ENCODE measurements around the gene PCARE.
"Not testable (repeated sequence)": the region's sequence is repeated elsewhere in the genome, so short reads cannot be mapped to it uniquely, and the experiment has no call there.

Gene PCARE
- long read RNA-seq, donor 1: 0 reads
- long read RNA-seq, donor 2: 0 reads
- long read RNA-seq, donor 3: 0 reads
- long read RNA-seq, donor 4: 0 reads
- long read RNA-seq, donor 5: 0 reads
- long read RNA-seq, donor 6: 0 reads
- long read RNA-seq, donor 7: 0 reads
- long read RNA-seq, donor 8: 0 reads

DNA sequence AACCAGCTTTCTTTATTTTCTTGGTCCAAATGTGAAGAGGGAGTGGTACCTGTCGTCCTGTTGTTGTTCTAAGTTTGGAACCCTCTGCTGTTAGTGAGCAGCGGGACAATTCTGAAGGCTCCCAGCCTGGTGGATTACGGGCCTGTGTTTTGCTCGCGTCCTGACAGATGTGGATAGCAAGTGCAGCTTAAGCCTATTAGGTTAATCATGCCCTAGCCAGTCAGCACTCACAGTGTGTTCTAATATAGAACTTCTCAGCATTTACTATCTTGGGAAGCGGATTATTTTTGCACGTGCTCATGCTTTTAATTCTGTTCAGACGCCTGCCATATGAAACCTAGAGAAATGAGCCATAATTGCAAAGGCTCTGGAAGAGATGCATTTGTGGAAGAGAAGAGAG is at the start of gene PCARE:
Gene PCARE (minus strand): TSS at position 113 of the 400 bp plus-strand sequence. CDS start 262 bp downstream, outside the sequence.
- DNase-seq: no peak

DNA sequence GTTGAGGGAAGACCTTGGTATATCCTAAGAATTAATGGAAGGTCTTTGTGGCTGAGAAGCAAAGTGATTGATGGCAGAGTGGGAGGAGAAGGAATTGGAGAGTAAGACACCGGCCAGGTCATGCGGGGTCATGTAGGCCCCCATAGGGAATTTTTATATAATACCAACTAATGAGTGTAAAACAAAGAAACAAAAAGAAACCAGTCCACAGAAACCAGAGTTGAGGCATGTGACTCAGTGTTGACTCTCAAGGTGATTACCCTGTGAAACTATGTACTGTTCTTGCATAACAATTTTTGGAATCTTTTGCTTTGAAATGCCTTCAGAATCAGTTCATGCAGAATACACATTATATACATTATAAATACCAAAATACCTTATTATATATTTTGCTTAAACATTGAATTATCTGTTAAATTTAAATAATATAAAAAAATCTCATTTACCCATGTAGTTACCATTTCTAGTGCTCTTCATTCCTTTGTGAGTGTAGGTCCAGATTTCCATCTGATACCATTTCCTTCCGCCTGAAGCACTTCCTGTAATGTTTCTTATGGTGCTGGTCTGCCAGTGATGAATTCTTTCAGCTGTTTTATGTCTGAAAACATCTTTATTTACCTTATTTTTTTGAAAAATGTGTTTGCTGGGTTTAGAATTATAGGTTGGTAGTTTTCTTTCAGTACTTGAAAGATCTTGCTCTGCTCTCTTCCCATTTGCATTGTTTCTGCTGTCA is 49.5 kb upstream of the PCARE start:
- DNase-seq: no peak

DNA sequence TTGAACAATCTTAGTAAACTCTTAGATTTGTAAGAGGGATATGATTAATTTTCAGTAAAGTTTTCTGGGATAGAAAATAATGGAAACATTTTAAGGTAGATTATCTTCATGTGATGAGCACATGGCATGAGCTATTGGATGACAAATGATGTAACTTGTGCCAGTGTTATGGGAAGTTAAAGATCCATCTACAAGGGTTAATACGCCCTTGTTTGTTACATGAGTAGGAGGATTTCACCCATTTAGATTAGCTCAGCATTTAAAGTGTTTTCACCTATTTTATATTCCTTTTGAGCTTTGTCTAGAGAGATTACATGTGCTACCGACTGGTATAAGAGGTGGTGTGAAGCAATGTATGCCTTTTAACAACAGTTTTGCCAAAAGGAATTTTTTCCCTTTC is 46.5 kb upstream of the PCARE start:
- no peak for DNase-seq

DNA sequence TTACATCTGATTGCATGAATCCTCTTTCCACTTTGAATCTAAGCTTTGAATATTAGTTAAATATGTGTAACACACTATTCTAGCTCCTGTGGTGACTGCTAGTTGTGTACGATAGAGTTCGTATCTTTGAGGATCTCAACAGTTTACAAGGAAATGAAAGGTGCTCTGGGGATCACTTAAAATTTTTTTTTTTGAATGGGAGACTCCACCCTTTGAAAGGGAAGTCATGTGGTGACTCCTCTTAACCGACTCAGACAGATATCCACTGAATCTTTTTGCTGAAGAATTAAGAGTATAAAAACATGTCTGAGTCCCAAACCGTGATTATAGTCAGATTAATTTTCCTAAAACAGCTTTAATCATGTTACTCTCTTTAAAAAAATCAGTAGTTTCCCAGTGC is 44.9 kb upstream of the PCARE start:
- no peak for DNase-seq

DNA sequence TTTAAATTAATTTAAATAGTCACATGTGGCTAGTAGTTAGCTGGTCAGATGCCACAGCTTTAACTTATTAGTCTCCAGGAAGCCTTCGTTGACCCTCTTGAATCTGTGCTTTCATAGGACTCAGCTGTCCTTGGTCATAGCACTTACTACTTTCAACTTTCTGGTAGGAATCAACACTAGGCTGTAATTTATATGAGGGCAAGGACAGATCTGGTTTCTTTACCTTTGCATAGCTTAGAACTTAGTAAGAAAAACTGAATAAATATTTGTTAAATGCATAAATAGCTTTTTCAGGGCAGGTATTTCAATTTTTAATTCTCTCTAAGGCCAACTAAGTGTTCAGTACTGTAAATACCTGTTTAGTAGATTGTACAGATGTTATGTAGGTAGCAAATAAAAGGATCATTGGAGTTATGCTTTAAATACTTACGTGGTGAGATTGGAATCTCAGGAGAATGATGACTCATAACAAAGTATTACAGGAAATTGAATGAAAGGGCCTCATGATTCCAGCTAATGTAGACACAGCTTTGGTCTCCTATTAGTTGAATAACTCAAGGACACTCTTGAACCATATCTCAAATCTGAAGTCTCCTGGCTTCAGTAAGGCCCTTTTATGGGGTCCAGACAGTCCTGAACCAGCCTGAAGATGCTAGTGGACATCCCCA is 43.4 kb upstream of the PCARE start:
- no peak for DNase-seq

DNA sequence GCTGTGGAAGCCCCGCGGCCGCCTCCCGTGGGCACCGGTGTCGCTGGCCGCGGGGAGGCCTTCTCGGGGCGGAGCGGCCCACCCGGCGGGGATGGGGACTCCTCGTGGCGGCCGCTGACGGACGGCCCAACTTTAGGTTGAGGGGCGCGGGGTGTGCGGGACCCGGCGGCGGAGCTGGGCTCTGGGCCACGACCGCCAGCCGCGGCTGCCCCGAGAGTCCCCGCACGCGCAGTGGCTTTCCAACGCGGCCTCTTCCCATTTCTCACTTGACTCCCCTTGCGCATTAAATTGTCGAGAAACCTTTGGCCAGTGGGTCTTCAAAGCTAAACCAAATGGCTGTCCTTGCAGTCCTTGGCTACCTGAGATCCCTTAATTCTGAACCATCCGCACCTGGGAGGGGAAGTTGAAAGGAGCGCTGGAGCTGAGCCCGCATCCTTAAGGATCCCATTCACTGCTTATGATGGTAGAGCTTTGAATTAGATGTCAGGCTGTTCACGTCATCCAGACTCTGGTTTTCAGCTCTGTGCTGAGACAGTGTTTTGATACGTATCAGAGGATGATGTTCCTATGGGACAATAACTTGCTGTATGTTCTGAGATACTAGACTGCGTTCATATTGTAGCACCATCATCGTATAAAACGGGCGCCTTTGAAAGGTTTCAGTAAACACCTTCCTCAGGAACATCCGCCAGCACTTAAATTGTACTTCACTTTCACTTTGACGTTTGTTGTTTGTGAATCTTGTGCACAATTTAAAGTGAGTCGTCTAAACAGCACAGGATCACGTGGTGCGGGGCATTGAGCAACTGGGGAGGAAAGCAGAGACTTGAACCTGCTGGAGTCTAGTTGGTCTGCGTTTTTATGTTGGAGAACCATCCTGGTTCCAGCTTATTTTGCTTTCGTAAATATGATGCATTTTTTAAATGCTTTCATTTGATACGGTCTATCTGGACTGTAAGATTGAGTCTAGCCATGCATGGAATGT is 41.8 kb upstream of the PCARE start:
- DNase-seq: peak; percentile 78

DNA sequence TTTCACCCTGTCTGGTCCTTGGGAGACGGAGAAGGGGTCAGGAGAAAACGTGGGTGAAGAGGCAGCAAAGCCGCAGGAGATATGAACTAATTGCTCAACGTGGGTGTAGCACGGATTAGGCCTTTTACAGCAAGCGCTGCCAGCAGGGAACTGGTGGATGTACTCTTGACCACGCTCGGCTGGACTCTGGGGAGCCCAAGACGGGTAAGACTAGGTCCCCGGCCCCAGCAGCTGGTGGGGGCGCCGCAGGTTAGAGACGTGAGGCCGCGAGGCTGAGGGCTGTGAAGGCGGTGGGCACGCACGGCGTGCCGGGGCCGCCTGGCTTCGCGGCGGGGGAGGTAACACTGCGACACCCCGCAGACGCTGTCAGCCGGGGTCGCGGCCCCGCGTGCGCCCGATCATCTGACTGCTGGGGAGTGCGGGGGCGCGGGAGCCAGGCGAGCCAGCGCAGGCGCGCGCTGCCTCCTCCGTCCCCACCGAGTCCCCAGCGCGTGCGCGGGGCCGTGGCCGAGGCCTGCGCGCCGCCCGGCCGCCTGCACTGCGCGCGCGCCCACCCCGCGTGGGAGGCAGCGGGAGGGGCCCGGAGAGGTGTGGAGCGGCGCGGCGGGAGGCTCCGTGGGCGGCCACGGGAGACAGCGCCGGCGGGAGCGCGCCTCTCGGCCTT is 40.8 kb upstream of the PCARE start, which contains the start of gene CLIP4:
Gene CLIP4 (plus strand): TSS at position 470 of the 664 bp plus-strand sequence. CDS start 5,974 bp downstream, outside the sequence.
- DNase-seq: peak; percentile 79

DNA sequence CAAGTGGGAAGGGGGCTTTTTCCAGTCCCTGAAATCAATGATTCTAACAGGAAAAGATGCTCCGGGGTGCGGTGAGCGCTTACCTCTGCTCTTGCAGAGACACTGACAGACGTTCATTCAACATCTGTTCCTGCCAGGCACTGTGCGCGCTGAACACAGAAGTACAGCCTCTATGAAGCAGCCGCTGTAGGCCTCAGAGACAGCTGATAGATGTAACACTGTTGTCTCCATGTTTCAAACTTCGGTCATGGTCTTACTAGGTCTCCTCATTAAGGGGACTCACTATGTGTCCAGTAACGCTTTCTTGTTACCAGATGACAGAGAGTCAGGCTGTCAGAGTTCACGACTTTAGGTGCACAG is 40.2 kb upstream of the PCARE start:
- DNase-seq: no peak

DNA sequence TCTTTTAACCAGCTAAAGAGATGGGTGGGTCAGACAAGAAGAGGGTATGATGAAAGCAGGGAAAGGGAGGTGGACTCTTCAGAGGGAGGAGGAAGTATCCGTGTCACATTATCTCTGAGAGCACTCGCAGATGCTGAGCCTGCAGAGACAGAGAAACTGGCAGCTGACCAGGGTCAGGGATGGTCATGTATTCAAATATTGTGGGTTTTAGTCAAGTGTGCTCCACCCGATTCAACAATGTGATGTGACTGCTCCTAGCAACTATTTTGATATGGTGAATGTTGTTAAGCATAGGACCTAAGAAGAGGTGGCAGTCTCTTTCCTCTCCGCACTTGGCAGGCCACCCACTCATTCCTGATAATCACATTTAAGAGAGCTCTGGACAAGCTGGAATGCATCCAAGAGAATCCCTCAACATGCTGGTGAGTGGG is 39.6 kb upstream of the PCARE start:
- DNase-seq: no peak

DNA sequence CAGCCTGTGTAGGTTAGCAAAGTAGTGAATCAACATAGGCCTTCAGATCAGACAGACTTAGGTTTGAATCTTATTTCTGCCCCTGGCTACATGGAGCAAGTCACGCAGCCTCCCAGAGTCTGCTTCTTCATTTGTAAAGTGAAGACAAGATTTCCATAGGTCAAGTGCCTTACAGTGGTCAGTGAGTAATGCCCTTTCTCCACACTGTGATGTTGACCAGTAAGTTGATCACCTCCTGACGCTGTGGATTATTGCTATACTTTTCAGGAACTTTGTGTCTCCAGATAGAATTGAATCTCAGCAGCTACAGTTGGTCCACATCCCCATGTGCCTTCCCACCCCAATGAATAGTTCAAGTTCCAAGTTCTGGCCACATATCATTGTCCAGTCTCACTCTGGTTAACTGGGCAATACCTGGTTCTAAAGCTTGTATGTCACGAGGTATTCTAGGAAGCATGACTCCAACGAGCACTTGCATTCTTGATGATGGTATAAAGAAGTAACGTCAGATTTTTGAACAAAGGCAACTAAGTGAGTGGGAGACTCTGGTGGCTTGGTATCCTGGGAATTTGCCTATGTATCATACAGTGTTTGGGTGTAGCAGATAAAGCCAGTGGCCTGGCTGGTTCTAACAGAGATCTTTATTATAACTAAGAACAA is 38.8 kb upstream of the PCARE start:
- no peak for DNase-seq

DNA sequence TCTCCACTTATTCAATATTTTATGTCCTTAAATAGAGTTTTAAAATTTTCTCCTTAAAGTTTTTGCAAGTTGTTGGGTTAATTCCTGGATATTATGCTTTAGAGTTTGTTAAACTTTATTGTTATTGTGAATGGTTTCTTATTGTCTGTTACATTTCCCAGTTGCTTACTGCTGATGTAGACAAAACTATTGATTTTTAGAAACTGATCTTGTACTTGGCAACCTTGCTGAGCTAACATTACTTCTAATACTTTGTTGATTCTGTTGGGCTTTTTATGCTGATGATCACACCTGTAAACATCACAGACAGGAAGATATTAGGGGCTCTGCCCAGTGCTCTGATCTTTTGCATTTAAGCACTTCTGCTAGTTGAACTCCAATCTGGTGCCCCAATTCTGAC is 38.1 kb upstream of the PCARE start:
- DNase-seq: no peak

DNA sequence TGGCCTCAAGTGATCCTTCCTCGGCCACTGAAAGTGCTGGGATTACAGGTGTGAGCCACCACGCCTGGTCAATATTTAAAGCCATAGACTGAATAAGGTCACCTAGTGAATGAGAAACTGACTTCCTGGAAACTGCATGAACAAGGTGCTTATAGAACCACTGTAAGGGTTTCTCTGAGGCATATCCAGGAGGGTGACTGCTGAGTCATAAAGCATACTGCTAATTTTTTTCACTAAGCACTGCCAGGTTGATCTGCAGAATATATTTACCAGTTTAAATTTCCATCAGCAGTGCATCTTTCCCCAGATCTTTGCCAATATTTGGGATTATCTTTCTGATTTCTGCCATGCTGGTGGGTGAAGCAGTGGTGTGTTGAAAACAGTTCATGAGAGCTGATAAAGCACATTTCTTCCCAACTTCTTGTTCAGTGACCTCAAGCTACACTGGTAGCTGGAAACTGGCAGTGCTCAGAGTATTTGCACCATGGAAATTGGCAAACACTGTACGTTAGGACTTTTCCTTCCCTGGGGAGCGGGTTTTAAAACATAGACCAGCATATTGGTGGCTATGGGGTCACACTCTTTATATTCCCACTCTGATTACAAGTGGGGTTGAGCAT is 36.7 kb upstream of the PCARE start:
- DNase-seq: no peak

DNA sequence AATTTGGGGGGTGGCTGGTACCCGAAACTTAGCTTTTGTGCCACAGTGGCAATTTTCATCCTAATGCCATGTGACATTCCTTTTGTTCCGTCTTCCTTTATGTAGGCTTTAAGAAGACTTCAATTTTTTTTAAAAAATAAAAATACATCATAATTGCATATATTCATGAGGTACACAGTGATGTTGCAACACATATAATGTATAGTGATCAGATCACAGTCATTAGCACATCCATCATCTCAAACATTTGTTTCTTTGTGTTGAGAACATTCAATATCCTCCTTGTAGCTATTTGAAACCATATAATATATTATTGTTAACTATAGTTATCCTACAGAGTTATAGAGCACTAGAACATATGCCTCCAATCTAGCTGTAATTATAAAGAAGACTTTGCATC is 34.9 kb upstream of the PCARE start:
- no peak for DNase-seq

DNA sequence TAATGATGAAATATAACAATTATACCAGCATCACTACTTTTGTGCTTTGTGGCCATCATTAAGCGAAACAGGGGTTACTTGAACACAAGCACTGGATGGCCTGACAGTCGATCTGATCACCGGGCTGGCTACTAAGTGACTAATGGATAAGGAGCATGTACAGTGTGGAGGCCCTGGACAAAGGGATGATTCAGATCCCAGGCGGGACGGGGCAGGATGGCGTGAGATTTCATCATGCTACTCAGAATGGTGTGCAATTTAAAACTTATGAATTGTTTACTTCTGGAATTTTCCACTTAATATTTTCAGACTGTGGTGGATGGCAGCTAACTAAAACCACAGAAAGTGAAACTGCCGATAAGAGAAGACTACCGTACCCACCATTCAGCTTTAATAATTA is 33.9 kb upstream of the PCARE start:
- no peak for DNase-seq

DNA sequence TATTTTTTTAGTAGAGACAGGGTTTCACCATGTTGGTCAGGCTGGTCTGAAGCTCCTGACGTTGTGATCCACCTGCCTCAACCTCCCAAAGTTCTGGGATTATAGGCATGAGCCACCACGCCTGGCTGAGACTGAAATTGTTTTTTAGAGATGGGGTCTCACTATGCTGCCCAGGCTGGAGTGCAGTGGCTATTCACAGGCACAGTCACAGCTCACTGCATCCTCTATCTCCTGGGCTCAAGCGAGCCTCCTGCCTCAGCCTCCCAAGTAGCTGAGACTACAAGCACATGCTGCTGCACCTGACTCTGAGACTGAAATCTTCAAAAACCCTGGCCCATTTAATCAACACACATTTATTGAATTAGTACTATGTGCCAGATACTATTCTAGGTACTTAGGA is 33.2 kb upstream of the PCARE start:
- DNase-seq: not testable (repeated sequence)

DNA sequence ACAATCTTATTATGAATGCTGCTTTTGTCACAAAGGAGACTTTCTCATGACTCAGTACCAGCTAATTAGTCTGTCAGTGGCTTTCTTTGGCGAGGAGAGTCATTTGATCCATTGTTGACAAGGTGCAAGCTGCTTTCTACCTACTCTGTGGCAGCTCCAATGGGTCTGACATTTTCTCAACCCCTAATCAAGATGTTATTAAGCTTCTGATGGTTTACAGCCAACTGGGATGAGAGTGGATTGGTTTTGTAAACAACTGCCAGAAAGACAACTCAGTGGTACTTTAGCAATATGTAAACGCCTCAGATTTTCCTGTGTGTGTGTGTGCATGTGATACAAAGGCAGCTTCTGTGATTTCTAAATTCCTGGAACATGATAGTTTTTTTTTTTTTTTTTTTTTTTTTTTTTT is 32.7 kb upstream of the PCARE start:
- DNase-seq: no peak

DNA sequence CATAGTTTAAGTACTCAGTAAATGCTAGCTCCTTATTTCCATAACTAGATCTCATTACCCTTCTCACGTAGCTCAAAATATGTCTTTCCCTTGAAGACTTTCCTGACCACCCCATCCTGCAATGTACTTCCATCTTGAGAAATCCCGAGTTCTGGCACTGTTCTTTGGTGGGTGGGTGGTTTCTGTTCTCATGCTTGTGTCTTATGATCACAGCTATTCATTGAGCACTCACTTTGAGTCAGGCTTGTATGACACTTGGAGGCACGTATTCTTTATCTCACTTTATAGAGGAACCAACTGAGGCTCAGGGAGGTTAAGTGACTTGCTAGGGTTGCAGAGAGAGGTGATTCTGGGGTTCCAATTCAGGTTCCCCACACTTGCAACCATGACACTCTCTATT is 31.9 kb upstream of the PCARE start:
- no peak for DNase-seq

DNA sequence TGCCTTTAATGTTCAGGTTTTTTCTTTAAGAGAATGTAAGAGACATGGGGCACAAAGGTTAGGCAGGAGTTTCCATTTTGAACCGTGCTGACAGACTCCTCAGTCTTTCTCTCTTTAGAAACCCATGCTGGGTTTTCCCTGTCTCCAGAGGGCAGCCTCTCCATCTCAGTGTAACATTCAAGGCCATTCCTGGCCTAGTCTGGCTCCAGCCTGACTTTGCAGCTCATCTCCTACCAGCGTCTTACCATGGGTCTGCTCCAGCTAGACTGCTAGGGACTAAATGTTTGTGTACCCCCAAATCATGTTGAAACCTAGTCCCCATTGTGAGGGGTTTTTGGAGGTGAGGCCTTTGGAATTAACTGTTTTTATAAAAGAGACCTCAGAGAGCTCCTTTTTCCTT is 31.1 kb upstream of the PCARE start:
- DNase-seq: no peak

DNA sequence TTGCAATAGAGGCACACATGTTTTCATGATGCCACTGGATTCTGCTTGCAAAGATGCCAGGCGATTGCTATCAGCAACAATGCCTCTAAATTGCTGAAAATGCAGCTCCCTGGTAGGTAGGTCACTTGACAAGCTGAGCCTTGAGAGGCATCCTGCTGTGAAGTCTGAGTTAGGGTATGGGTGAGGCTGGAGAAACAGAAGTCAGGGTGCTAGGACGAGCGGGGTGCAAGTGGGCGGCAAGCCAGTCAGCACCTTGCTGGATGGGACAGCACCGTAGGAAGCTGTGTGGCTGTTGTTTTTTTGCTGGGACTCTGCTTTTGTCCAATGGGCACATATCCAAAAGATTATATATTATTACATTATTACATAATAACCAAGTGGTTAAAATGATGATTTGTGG is 30.4 kb upstream of the PCARE start:
- no peak for DNase-seq

DNA sequence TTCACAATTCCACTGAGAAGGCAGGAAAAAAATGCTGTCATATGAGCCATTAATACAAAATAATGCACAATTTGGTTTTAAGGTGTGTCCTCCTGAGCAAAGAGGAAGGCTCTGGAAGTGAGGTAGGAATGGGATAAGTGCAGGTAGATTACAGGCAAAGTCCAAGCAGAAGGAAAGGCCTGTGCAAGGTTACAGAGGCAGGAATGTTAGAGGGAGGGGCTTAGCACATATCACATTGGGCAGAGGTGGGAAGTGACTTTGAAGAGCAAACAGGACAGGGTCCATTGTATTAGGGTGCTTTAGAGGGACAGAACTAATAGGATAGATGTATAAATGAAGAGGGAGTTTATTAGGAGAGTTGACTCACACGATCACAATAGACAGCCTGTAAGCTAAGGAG is 26.2 kb upstream of the PCARE start:
- no peak for DNase-seq

DNA sequence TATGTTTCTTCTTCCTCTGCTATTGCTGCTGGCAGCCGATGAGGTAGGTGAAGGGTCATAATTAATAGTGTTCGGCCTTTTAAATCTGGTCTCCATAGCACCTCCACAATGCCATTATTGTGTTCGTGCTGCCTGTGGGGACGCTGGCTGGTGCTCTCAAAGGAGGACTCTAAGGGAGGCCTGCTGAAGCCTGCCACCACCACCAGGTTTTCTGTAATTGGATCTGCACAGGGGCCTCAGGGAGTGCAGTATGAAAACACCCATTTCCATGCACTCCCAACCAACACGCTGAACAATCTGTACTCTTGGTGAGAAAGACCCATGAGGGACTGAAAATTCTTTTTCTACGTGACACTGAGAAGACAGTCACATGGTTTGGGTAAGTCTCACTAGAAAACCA is 23.2 kb upstream of the PCARE start:
- DNase-seq: no peak
